Measurements from ENCODE around the gene HNRNPLL. TPM values are rescaled to one million over a fixed set of nuclear protein-coding genes. Genes with fewer than 3 reads are reported as not detected.

HNRNPLL gene
- total and polyA plus RNA-seq, 8 donors = 4.9 to 20.8 (median 14.3) TPM

- H3K36me3 ChIP-seq = no peaks in the 10 kb centered on the region
- 97 to 98% methylated on average over 2 of the region's 2 CpGs for WGBS, 2 donors
- DNase-seq (no peak), ATAC-seq (no peak), FAIRE-seq (no peak)
- H3K27ac ChIP-seq = no peak overlapping the region
- H3K9me3 ChIP-seq = no peaks in the 10 kb centered on the region
- no peak overlapping the region for H3K4me3 ChIP-seq
- no peaks in the 10 kb centered on the region for H3K27me3 ChIP-seq
- intact Hi-C loops (cut with DNase I) = no loop called here
- TF ChIP-seq CTCF (IDR thresholded peaks at IDR 0.05) = no peak
- no peaks in the 10 kb centered on the region for H3K4me1 ChIP-seq
Measured at GRCh38 chr2:38553554-38553953, 49.2 kb downstream of the HNRNPLL start.

- Histone ChIP-seq H3K36me3 (no peaks in the 10 kb centered on the region), H3K27me3 (no peaks in the 10 kb centered on the region), H3K9me3 (no peaks in the 10 kb centered on the region), H3K4me1 (no peaks in the 10 kb centered on the region), H3K27ac (no peak overlapping the region), H3K4me3 (no peak overlapping the region)
- intact Hi-C loops (cut with DNase I) = no loop called here
- FAIRE-seq (no peak), DNase-seq (no peak), ATAC-seq (no peak)
- TF ChIP-seq CTCF (IDR thresholded peaks at IDR 0.05) = no peak
- WGBS, 2 donors = 54 to 85% methylated on average over 2 of the region's 2 CpGs
Measured at GRCh38 chr2:38552259-38552658, 50.5 kb downstream of the HNRNPLL start.

DNA sequence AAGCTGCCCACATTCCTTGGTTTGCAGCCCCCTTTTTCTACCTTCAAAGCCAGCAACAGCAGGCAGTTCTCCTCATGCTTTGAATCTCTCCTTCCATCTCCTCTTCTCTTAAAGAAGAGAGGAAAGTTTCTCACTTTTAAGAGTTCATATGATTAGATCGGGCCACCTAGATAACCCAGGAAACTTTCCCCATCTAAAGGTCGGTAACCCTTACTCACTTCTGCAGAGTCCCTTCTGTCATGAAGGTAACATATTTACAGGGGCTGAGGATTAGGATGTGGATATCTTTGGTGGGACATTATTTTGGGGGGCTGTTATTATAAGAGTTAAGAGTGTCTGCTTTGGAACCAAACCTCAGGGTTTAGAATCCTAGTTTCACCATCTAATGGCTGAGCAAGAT, 51.0 kb downstream of the HNRNPLL start:
- WGBS, 2 donors = 98% methylated on average over 2 of the region's 2 CpGs
- no peak for FAIRE-seq
- Histone ChIP-seq H3K4me3 (no peak overlapping the region), H3K9me3 (no peaks in the 10 kb centered on the region), H3K27ac (no peak overlapping the region), H3K4me1 (no peaks in the 10 kb centered on the region), H3K36me3 (no peaks in the 10 kb centered on the region), H3K27me3 (no peaks in the 10 kb centered on the region)
- intact Hi-C loops (cut with DNase I) = no loop called here
- TF ChIP-seq CTCF (IDR thresholded peaks at IDR 0.05) = no peak
- no peak for DNase-seq
- ATAC-seq = no peak

GRCh38 chr2:38551171-38551570, 51.6 kb downstream of the HNRNPLL start:
- no peak for DNase-seq
- Histone ChIP-seq H3K27me3 (no peaks in the 10 kb centered on the region), H3K4me1 (no peaks in the 10 kb centered on the region), H3K9me3 (no peaks in the 10 kb centered on the region), H3K27ac (no peak overlapping the region), H3K36me3 (no peaks in the 10 kb centered on the region), H3K4me3 (no peak overlapping the region)
- intact Hi-C loops (cut with DNase I) = no loop called here
- no peak for TF ChIP-seq CTCF (IDR thresholded peaks at IDR 0.05)
- 93 to 96% methylated on average over 3 of the region's 3 CpGs for WGBS, 2 donors
- ATAC-seq = no peak
- no peak for FAIRE-seq

GRCh38 chr2:38549851-38550250, 52.9 kb downstream of the HNRNPLL start:
- H3K27ac ChIP-seq = no peak overlapping the region
- intact Hi-C loops (cut with DNase I) = no loop called here
- H3K4me1 ChIP-seq = no peaks in the 10 kb centered on the region
- no peak for ATAC-seq
- H3K9me3 ChIP-seq = no peaks in the 10 kb centered on the region
- WGBS, 2 donors = 89 to 93% methylated on average over 4 of the region's 4 CpGs
- H3K36me3 ChIP-seq = no peaks in the 10 kb centered on the region
- no peak for DNase-seq
- no peak for TF ChIP-seq CTCF (IDR thresholded peaks at IDR 0.05)
- H3K4me3 ChIP-seq = no peak overlapping the region
- H3K27me3 ChIP-seq = no peaks in the 10 kb centered on the region
- FAIRE-seq = no peak
